K562 (cell line): ENCODE data around the gene GFM1. TPM values are rescaled to one million over a fixed set of nuclear protein-coding genes. Genes with fewer than 3 reads are reported as not detected.

Experiments
- ATF2 ChIP-seq: sonication (generic); formaldehyde crosslinking; IDR thresholded peaks from 2 replicates; pipeline ENCODE4 v1.8.1; 2022; ENCODE audit warnings: missing genetic modification reagents
- ATF3 ChIP-seq, 2 experiments: fragments of 450-650 bp in 1 of 2; sonication (generic) in 1 of 2; formaldehyde crosslinking in 1 of 2; IDR thresholded peaks in 1 of 2; conservative IDR thresholded peaks in 1 of 2; 2 replicates each; pipeline versions ENCODE4 v1.6.1 to v1.8.1; 2016 to 2023; ENCODE audit warnings: mild to moderate bottlenecking in 2 of 2, moderate library complexity in 2 of 2, inconsistent platforms in 1 of 2, missing genetic modification reagents in 1 of 2
- CBFA2T3 ChIP-seq: fragments of 450-650 bp; IDR thresholded peaks from 2 replicates; pipeline ENCODE4 v1.6.1; 2017
- HLTF ChIP-seq: fragments of 450-650 bp; IDR thresholded peaks from 2 replicates; pipeline ENCODE4 v1.6.1; 2016
- HNRNPLL ChIP-seq: fragments of 200-400 bp; formaldehyde crosslinking; IDR thresholded peaks from 2 replicates; pipeline ENCODE4 v1.6.1; 2017; ENCODE audit warnings: low read length, low read depth, mild to moderate bottlenecking; ENCODE audit not compliant: poor library complexity, severe bottlenecking
- KDM2B ChIP-seq: fragments of 250-450 bp; sonication (Bioruptor Pico); IDR thresholded peaks from 2 replicates; pipeline ENCODE4 v1.8.0; 2021; ENCODE audit warnings: mild to moderate bottlenecking, moderate library complexity
- MTA2 ChIP-seq: fragments of 450-650 bp; IDR thresholded peaks from 2 replicates; pipeline ENCODE4 v1.6.1; 2016; ENCODE audit warnings: low read depth
- PPARD ChIP-seq: fragments of 250-450 bp; sonication (Bioruptor Pico); IDR thresholded peaks from 2 replicates; pipeline ENCODE4 v1.8.0; 2022; ENCODE audit warnings: inconsistent platforms, mild to moderate bottlenecking, moderate library complexity
- PRDM10 ChIP-seq: fragments of 450-650 bp; IDR thresholded peaks from 2 replicates; pipeline ENCODE4 v1.6.1; 2018; ENCODE audit not compliant: partially characterized antibody
- RCOR1 ChIP-seq, 2 experiments: IDR thresholded peaks; 2 replicates each; pipeline ENCODE4 v1.6.1; 2012; ENCODE audit warnings: low read depth in 2 of 2, low read length in 2 of 2, borderline replicate concordance in 1 of 2, improper control_type of control experiment in 1 of 2
- RNF2 ChIP-seq: sonication (generic); IDR thresholded peaks from 2 replicates; pipeline ENCODE4 v1.6.1; 2016
- SAFB2 ChIP-seq: fragments of 200-400 bp; formaldehyde crosslinking; IDR thresholded peaks from 2 replicates; pipeline ENCODE4 v1.6.1; 2018; ENCODE audit warnings: borderline replicate concordance, low read length, low read depth, moderate library complexity; ENCODE audit not compliant: severe bottlenecking
- SMARCE1 ChIP-seq: fragments of 450-650 bp; IDR thresholded peaks from 2 replicates; pipeline ENCODE4 v1.7.1; 2016; ENCODE audit warnings: mild to moderate bottlenecking
- SNAPC5 ChIP-seq: fragments of 250-450 bp; sonication (Bioruptor Pico); IDR thresholded peaks from 2 replicates; pipeline ENCODE4 v1.8.0; 2021; ENCODE audit warnings: moderate library complexity, mild to moderate bottlenecking, inconsistent platforms
- ZNF134 ChIP-seq: fragments of 250-450 bp; sonication (Bioruptor Pico); conservative IDR thresholded peaks from 2 replicates; pipeline ENCODE4 v1.4.0; 2020
- ZNF76 ChIP-seq: fragments of 250-450 bp; sonication (Bioruptor Pico); IDR thresholded peaks from 2 replicates; pipeline ENCODE4 v1.4.0; 2020; ENCODE audit warnings: mild to moderate bottlenecking, moderate library complexity, borderline replicate concordance
- polyA plus RNA-seq, 8 experiments: library from polyadenylated mRNA; depleted of rRNA in 4 of 8; stranded (reverse) in 5 of 8; unstranded in 3 of 8; fragments of >200 nt; fragmentation: Nextera tagmentation in 2 of 8; fragmentation: Illumina TruSeq in 1 of 8; extraction: Ambion mirVana in 2 of 8; extraction: Trizol in 1 of 8; gene quantifications; 2 replicates each; pipeline versions ENCODE4 v1.2.1 to v1.2.3, GENCODE V29; 2011 to 2014; ENCODE audit warnings: inconsistent platforms in 1 of 8, missing spikeins in 1 of 8
- total RNA-seq, 7 experiments: library from RNA; depleted of rRNA in 6 of 7; stranded (reverse); fragments of >200 nt in 6 of 7; fragmentation: Illumina TruSeq in 2 of 7; extraction: Trizol in 2 of 7; gene quantifications; 2 replicates each; pipeline versions ENCODE4 v1.2.1 to v1.2.3, GENCODE V29; 2011 to 2021; ENCODE audit warnings: low replicate concordance in 1 of 7
- TF ChIP-seq, protein P1 (sequence below), 2 experiments: fragments of 450-650 bp; IDR thresholded peaks; 2 replicates each; pipeline ENCODE4 v1.6.1; 2016
- TF ChIP-seq, protein P2 (sequence below): fragments of 250-450 bp; sonication (Bioruptor Pico); IDR thresholded peaks from 2 replicates; pipeline ENCODE4 v1.8.0; 2022; ENCODE audit warnings: inconsistent platforms, mild to moderate bottlenecking, moderate library complexity, borderline replicate concordance

Gene GFM1
- total and polyA plus RNA-seq, 9 of the 15 experiments (the other 6 are each of a cell fraction or from before 2014, with no cell fraction given) = 38.9 to 86.7 (median 64.8) TPM

DNA sequence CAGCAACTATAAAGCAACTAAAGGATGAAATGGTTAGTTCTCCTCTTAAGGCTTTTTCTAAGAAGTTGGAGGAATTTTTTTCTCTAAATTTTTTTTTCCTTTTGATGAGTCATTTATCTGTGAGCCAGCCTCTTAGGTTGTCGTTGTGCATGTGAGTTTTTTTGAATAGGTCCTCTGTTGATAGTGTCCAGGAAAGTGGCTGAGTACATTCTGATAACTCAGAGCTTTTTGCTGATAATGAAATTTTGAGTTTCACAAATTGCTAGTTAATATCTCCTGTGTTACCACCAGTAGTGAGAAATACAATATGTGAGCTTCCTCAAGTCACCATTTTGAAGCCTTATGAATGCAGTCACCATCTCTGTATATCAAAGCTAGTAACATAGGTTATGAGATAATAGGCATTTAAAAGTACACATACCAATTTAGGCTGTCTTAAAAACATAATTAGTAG is 35.2 kb downstream of the GFM1 start (continued):
- TF ChIP-seq PPARD (CRISPR knock-in tag) = no peak
- TF ChIP-seq, protein P1, sequence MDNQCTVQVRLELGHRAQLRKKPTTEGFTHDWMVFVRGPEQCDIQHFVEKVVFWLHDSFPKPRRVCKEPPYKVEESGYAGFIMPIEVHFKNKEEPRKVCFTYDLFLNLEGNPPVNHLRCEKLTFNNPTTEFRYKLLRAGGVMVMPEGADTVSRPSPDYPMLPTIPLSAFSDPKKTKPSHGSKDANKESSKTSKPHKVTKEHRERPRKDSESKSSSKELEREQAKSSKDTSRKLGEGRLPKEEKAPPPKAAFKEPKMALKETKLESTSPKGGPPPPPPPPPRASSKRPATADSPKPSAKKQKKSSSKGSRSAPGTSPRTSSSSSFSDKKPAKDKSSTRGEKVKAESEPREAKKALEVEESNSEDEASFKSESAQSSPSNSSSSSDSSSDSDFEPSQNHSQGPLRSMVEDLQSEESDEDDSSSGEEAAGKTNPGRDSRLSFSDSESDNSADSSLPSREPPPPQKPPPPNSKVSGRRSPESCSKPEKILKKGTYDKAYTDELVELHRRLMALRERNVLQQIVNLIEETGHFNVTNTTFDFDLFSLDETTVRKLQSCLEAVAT (IDR thresholded peaks at IDR 0.05) = peak in 1 of 2 experiments; percentile 80; a peak in 2 of 4 replicates
- TF ChIP-seq CBFA2T3 = peak; percentile 97
- TF ChIP-seq MTA2 = peak; percentile 89
- TF ChIP-seq ZNF134 (CRISPR knock-in tag) = no peak
- TF ChIP-seq RNF2 = peak; percentile 17; the same call in 1 of the 2 replicates
- TF ChIP-seq RCOR1 (IDR thresholded peaks at IDR 0.05; ENCODE audit: borderline replicate concordance in 1 of 2, low read depth in 2 of 2, low read length in 2 of 2) = peak in 1 of 2 experiments; percentile 78; a peak in 1 of 4 replicates
- TF ChIP-seq PRDM10 = no peak
- peak; percentile 93 for TF ChIP-seq ATF3 (IDR thresholded peaks at IDR 0.05)
- peak; percentile 42; the same call in 1 of the 2 replicates for TF ChIP-seq ATF3 (CRISPR knock-in tag; conservative IDR thresholded peaks at IDR 0.05)
- peak; percentile 95 for TF ChIP-seq SMARCE1
- TF ChIP-seq SNAPC5 (CRISPR knock-in tag) = no peak
- TF ChIP-seq KDM2B (CRISPR knock-in tag) = no peak
- TF ChIP-seq HNRNPLL = no peak
- TF ChIP-seq ATF2 = no peak
- TF ChIP-seq HLTF = 0 out of 2 replicates have a peak, but pooled peaks have one; percentile 15
- TF ChIP-seq, protein P2, sequence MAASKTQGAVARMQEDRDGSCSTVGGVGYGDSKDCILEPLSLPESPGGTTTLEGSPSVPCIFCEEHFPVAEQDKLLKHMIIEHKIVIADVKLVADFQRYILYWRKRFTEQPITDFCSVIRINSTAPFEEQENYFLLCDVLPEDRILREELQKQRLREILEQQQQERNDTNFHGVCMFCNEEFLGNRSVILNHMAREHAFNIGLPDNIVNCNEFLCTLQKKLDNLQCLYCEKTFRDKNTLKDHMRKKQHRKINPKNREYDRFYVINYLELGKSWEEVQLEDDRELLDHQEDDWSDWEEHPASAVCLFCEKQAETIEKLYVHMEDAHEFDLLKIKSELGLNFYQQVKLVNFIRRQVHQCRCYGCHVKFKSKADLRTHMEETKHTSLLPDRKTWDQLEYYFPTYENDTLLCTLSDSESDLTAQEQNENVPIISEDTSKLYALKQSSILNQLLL (CRISPR knock-in tag) = no peak
- TF ChIP-seq SAFB2 = peak; percentile 60
- TF ChIP-seq ZNF76 (CRISPR knock-in tag) = no peak
